ENCODE results near the gene MFSD2A.

- TF ChIP-seq POLR2AphosphoS5 (IDR thresholded peaks at IDR 0.05; ENCODE audit: low read depth, low read length) = no peak
- no peak for TF ChIP-seq CTCF (IDR thresholded peaks at IDR 0.05)
- no peak for TF ChIP-seq YY1 (IDR thresholded peaks at IDR 0.05; ENCODE audit: low read depth)
- no peak for TF ChIP-seq REST (IDR thresholded peaks at IDR 0.05; ENCODE audit: low read depth, low read length)
- TF ChIP-seq CHD2 (IDR thresholded peaks at IDR 0.05; ENCODE audit: low read length, partially characterized antibody) = no peak
- TF ChIP-seq JUND (IDR thresholded peaks at IDR 0.05) = no peak
- no peak for TF ChIP-seq MAX (IDR thresholded peaks at IDR 0.05; ENCODE audit: low read depth)
- TF ChIP-seq TAF1 (IDR thresholded peaks at IDR 0.05; ENCODE audit: borderline replicate concordance, low read depth, low read length) = no peak
- TF ChIP-seq RCOR1 (IDR thresholded peaks at IDR 0.05; ENCODE audit: low read length) = no peak
- no peak for TF ChIP-seq SIN3A (IDR thresholded peaks at IDR 0.05; ENCODE audit: borderline replicate concordance, low read depth, low read length)
Observed at GRCh38 chr1:40017951-40018575, 63.1 kb downstream of the MFSD2A start.

Measured in SK-N-SH (cell line).